HG03378 (cell line): ENCODE data around the gene NMT2.
A peak's percentile ranks its signal among the peaks of the same experiment; 100 is the strongest.

Experiments used
- ATAC-seq: cut with Tn5 transposase; IDR thresholded peaks from one replicate; pipeline ENCODE4 v1.9.1; 2021; ENCODE audit warnings: mild to moderate bottlenecking, moderate library complexity; ENCODE audit not compliant: unreplicated experiment

The NMT2 gene

DNA sequence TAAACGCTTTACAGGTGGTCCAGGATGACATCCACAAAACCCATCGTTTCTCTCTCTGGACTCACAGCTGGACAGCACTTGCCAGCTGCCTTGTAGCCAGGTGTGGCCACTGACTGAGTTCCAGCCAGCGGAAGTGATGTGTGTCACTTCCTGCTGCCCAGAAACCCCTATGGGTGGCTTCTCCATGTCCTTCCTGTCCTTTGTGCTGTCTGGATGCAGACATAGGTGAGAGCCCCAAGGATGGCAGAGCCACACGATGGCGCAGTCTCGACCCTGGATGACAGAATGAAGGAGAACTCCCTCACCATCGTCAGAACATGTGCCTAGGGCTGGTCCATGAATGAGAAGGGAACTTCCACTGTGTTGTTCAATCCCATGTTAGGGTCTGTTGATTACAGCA lies 22.1 kb downstream of the NMT2 start:
- no peak for ATAC-seq

GRCh38 chr10:15144788-15145187 lies 23.7 kb downstream of the NMT2 start:
- ATAC-seq, result no peak

- peak; percentile 94 for ATAC-seq
These were observed 27.1 kb downstream of the NMT2 start for GRCh38 chr10:15141136-15142054.

- no peak for ATAC-seq
These were observed 27.8 kb downstream of the NMT2 start for GRCh38 chr10:15140698-15141097.

- ATAC-seq, result no peak
These were observed 30.9 kb downstream of the NMT2 start for GRCh38 chr10:15137636-15138035.

DNA sequence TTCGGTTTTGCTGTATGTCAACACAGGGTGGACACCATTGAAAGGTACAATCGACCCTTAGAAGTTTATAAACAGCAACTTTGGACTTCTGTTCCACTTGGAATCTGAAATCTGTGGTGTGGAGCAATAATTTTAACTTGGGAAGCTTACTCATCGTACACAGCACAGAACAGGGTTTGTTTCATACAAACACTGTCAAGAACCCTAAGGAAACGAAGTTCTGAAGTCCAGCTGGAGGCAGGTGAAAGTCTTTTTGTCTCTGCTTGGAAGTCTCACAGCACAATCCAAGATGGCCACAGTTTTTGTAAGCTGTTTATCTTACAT lies 31.5 kb downstream of the NMT2 start:
- no peak for ATAC-seq

DNA sequence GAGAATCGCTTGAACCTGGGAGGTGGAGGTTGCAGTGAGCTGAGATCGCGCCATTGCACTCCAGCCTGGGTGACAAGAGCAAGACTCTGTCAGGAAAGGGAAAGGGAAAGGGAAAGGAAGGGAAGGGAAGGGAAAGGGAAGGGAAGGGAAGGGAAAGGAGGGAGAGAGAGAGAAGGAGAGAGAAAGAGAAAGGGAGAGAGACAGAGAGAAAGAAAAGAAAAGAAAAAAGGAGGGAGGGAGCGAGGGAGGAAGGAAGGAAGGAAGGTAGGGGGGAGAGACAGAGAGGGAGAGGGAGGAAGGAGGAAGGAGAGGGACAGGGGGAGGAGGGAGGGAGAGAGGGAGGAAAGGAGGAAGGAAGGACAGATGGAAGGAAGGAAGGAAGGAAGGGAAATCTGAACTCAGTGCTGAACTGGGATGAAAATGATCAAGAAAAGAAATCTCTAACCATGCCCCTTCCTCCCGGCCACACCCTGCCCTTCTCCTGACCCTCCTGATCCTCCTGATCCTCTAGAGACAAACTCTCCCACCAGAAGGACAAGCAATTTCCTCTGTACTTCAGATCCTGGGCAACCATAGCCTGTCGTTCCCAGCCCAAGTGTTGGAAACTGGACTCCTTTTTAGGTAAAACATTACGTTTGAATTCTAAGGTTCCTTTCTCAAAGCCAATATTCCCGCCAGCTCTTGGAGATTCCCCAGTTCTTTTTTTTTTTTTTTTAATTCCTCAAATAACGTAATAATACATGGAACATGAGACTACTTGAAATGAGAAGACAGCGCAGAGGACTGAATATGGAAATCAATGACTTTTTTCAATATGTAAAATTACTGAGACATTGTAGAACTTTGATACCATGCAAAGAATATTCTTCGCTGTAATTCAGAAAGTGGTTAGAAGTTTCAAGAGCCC lies 32.1 kb downstream of the NMT2 start:
- no peak for ATAC-seq

GRCh38 chr10:15131330-15131729 lies 37.2 kb downstream of the NMT2 start:
- ATAC-seq, result no peak

GRCh38 chr10:15124908-15125307 lies 43.6 kb downstream of the NMT2 start:
- ATAC-seq, result no peak

DNA sequence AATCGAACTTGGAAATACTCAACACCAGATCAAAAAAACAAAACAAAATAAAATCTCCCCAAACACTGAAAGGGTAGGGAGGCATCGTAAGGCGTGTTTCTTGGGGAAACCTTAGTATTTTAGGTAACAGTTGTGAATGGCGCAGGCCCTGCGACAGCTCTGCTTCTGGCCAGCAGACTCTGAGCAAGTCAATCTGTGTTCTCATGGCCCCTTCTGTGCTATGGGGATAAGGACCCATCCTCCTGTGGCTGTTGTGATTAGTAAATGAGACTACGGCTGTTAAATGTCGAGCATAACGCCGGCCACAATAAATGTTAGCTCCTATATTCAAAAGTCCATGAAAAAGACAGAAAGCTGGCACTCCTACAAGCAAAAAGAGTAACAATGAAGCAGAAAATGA lies 44.3 kb downstream of the NMT2 start:
- no peak for ATAC-seq

- ATAC-seq, result no peak
These were observed 44.7 kb downstream of the NMT2 start for GRCh38 chr10:15123749-15124184.

DNA sequence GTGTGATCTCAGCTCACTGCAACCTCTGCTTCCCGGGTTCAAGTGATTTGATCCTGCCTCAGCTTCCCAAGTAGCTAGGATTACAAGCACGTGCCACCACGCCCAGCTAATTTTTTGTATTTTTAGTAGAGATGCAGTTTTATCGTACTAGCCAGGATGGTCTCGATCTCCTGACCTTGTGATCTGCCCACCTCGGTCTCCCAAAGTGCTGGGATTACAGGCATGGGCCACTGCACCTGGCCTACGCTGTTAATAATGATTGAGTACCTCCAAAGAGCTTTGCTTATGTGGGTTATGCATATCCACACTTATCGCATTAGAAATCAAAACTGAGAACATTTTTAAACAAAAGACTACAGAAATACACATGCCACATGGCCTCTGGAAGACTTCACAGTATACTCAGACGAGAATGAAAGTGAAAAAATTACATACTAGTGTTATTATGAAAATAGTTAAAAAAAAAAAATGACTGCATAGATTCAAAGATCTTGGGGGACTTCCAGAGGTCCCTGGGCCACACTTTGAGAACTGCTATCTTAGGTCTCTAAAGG lies 45.9 kb downstream of the NMT2 start:
- peak; percentile 87 for ATAC-seq

GRCh38 chr10:15121707-15122106 lies 46.8 kb downstream of the NMT2 start:
- ATAC-seq, result no peak

- no peak for ATAC-seq
These were observed 48.0 kb downstream of the NMT2 start for GRCh38 chr10:15120523-15120922.

DNA sequence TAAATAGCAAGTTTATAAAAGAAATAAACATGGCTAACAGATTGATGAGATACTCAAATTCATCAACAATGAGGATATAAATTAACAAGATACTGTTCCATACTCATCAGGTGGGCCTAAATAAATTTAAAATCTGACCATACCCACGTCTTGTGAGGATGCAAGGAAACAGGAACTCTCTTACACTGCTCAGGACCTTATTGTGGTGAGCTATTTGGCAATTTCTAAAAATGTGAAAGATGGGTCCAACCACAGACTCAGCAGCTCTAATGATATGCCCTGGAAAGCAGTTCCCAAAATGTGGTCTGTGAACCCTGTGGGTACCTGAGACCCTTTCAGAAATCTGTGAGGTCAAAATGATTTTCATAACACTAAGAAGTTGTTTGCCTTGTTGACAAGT lies 49.9 kb downstream of the NMT2 start:
- ATAC-seq, result no peak

GRCh38 chr10:15116225-15116624 lies 52.3 kb downstream of the NMT2 start:
- no peak for ATAC-seq

GRCh38 chr10:15113766-15114165 lies 54.7 kb downstream of the NMT2 start:
- no peak for ATAC-seq

DNA sequence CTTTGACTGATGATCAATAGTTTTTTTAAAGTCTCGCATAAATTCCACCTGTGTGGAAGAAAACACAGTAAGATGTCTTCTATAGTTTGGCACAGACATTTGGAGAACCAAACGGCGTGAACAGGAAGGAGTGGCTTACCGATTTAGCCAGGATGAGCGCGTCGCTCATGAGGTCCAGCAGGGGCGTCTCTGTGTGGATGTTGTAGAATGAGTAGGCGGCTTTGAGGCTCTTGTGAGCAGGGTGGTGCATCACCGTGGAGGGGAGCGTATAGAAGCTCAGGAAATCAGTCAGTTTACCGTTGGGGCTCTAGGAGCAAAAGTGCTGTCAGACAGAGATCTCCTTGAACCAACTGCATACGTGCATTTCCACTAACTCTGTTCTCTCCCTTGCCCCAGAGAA lies 55.8 kb downstream of the NMT2 start:
- no peak for ATAC-seq

GRCh38 chr10:15106352-15107013 lies 62.0 kb downstream of the NMT2 start:
- peak; percentile 59 for ATAC-seq

- no peak for ATAC-seq
These were observed 65.0 kb downstream of the NMT2 start for GRCh38 chr10:15103513-15103912.

DNA sequence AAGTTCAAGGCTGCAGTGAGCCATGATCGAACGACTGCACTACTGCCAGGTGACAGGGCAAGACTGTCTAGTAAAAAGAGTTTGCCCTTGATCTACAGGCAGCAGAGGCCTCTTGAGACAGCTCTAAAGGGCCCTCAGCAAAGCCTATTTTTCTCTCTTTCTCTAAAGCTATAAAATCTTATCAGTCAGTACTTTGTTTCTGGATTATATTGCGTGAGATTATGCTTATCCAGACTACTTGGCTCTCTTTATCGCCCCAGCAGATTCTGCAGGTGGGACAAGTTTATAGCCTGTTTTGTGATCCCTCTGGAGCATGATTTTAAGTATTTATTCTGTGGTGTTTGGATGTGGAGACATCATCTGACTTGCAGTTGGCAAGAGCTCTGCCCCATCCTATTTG lies 68.6 kb downstream of the NMT2 start:
- no peak for ATAC-seq
